ENCODE data around the gene GATB.
"Not testable (repeated sequence)": the region's sequence is repeated elsewhere in the genome, so short reads cannot be mapped to it uniquely, and the experiment has no call there.

GATB gene

DNA sequence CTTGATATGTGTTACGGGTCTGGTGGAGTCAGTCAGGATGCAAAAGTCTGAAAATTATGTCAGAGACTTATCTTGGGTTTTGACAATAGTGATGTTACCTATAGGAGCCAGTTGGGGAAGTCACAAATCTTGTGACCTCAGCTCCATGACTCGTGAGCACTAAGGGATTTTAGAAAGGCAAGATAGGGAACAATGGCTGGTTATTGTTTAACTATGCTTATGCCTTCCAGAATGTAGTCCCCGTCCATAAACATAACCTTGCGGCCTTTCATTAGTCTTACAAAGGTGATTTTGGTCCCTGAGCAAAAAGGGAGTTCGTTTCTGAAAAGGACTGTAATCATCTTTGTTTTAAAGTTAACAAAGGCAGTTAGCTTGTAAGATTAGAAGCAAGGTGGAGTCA, 23.9 kb upstream of the GATB start:
- ATAC-seq: no peak

DNA sequence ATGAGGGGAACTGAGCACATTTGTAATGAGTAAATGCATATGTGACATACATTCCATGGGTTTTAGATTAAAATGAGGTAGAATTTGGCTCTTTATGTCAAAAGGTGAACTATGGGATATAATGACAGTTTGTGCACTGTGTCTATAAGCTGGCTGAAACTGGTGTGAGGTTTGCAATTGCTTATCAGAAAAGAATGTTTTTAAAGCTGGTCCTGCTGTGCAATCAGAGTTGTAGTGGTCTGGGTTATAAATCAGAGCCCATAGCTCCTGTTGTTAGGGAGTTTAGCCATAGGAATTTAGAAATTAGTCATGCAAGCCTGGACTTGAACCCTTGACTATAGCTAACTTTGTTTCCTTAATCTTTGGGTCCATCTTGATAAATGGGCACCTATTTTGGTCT, 23.1 kb upstream of the GATB start:
- ATAC-seq: no peak

DNA sequence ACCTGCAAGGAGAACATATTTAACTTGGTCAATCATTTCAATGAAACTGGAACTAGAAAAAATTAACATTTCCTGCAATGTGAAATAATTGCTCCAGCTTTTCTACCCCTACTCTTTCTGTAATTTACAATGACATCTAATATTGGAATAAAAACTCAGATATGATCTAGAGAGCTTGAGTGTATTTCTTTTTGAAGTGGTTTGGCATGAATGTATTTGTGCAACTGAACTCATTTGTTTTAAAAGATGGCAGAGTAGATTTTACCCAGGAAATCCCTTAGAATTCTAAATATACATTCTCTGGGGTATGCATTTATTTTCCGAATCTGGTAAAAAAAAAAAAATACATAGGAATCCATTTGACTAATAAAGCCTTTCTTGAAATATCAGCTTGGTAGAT, 21.5 kb upstream of the GATB start:
- ATAC-seq: no peak

DNA sequence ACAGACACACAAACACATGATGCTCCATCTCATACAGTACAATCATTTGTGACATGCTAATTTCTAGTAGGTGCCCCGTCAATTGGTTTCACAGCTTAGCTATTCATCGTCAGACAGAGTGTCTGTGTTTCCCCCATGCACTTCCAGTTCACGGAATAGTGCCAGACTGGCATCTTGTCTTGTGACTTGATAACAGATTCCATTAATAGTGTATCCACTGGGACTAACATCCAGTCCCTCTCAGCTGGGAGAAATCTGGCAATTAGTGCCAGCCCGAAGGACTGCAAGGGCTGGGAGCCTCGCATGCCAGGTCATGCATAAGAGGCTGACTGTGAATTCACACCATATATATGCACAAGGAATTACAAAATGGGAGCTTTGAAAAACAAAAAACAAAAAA, 20.2 kb upstream of the GATB start:
- no peak for ATAC-seq

DNA sequence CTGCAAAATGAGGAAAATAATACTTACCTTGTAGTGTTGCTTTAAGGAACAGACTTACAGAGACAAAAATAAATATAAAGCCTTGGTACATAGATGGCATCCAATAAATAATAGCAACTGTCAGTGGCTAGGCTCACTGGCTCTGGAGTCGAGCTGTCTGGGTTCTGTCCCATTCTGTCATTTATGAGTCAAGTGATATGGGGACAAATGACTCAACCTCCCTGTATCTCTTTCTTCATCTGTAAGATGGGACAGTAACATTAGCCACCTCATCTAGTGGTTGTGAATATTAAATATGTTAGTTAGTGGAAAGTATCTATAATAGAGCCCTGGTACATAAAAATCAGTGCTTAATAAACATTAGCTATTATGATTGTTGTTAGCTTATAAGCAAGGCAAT, 16.7 kb upstream of the GATB start:
- peak; percentile 32 to 60 for ATAC-seq

DNA sequence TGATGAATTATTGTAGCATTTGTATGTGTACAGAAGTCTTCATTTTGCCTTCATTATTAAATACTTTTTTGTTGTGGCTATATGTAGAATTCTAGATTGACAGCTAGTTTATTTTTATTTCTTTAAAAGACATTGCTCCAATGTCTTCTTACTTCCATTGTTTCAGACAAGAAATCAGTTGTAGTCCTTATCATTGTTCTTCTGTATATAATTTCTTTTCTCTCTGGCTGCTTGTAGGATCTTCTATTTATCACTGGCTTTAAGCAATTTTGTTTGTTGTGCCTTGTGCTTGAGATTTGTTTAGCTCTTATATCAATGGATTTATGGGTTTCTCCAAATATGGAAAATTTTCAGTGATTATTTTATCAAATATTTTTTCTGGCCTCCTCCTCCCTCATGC, 13.5 kb upstream of the GATB start:
- ATAC-seq: no peak

DNA sequence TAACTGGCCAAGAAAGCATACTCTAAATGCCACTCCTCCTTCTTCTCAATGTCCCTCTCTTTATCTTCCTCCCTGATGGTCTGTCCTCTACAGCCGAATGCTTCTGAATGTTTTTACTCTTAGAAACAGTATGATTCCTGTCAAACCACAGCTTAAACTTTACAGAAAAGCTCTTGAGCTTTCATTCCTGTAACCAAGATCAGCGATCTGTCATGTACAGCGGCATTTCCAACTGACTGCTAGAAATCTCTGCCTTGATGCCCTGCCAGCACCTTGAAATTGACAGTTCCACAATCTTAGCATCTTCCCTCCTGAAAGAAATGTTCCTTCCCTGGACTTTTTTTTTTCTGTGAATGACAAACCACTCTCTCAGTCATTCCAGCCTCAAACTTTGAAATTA, 11.5 kb upstream of the GATB start:
- ATAC-seq: no peak

DNA sequence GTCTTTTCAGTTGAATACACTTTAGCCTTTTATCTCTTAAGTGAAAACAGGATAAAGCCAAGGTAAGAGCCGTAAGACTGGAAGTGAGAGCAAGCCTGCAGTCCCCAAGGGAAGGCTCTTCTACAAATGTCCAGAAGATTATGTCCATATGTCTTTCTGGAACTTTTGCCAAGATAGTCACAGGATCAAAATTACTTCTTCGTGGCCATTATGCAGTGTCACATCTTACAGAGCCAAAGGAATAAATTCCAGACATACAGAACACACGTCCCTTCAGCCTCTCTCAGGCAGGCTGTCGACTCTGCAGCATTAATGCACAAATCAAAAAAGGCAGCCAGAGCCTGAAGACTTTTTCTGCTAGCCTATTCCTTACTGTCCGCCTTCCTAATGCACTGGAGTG, 10.9 kb upstream of the GATB start:
- ATAC-seq: no peak

DNA sequence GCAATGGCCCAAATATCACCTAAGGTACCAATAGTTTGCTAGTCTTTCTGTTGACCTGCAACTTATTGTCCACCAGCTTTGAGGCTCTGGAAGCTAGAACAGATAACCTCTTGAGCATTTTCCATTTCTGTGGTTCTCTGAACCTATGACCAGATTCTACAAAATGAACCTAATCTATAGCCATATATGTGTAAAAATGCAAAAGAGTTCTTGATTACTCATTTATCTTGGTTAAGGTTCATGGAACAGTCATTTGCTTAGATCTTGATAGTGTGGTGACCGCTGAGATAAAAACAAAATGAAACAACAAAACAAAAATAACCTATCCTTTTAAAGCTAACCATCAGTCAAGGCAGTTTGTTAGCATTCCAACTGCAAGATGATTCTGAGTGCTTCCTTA, 9.3 kb upstream of the GATB start:
- ATAC-seq: no peak

DNA sequence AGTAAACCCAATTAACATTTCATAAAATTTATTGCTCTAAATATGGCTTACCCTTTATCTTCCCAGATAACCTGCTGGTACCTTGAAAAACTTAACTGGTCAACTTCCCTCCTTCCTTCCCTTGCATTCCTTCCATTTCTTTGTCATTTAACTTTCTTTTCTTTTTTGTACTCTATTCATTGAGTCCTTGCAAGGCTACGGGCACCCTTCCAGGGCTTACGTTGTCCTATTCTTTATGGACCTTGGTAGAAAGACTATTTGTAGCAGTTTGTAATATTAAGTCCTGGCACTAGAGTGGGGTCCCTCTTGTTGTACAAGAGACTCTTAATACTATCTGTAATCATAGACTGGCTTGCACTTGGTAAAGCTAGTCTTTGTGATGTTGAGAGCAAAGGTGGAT, 8.0 kb upstream of the GATB start:
- ATAC-seq: no peak

DNA sequence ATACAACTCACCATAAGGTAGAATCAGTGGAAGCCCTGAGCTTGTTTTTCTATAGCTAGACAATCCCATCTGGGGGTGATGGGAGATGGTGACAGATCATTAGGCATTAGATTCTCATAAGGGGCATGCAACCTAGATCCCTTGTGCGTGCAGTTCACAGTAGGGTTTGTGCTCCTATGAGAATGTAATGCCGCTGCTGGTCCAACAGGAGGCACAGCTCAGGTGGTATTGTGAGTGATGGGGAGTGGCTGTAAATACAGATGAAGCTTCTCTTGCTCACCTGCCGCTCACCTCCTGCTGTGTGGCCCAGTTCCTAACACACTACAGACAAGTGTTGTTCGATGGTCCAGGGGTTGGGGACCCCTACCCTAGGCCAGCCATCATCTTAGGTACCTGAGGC, 5.9 kb upstream of the GATB start:
- ATAC-seq: no peak

DNA sequence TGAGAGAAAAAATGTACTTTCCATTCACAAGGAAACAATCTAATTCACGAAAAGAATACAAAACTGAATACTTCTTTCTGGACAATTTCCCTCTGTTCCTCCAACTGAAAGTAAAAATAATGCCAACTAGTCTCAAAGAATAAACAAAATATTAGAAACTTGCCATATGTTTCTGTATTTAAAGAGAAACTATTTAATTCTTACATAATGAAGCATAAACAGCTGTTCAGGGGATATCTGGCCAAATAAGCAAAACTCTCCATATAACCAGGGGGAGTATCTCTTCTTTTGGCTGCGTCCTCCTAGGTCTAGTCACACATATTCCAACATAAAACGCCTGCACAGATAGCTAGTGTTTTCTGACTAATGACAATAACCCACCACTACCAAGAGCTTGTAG, 805 bp downstream of the GATB start:
- no peak for ATAC-seq

DNA sequence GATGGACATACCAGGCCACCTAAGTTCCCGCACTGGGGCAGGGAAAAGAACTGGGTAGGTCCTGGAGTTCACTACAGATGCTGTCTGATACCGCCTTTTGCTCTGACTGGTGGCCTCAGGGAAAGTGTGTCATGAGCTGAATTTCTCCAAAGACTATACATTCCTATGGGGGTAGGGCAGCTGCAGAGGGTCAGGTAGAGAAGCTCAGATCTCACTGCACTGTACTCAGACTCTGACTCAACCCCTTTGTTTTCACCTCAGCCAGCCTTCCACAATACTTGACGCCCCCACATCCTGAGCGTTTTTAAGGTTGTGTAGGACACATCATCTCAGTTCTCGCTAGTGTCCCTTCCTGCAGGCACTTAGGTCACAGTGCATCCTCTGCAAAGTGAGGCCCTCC, 7.8 kb downstream of the GATB start:
- ATAC-seq: no peak

DNA sequence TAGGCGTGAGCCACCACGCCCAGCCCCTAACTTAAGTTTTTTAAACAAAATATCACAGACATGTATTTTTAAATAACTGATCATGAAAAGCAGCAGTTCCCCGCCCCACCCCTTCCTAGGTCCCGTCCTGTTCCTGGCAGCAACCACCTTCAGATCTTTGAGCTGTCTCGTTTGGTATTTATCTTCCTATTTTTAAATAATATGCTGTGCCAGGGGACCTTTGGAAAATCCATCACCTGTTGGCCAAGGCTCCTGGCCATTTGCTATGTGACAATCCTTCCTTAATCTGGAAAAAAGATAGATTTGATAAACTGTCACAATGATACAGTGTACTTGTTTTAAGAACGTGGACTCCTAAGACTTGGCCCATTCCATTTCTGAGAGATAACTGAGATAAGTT, 10.7 kb downstream of the GATB start:
- ATAC-seq: no peak

DNA sequence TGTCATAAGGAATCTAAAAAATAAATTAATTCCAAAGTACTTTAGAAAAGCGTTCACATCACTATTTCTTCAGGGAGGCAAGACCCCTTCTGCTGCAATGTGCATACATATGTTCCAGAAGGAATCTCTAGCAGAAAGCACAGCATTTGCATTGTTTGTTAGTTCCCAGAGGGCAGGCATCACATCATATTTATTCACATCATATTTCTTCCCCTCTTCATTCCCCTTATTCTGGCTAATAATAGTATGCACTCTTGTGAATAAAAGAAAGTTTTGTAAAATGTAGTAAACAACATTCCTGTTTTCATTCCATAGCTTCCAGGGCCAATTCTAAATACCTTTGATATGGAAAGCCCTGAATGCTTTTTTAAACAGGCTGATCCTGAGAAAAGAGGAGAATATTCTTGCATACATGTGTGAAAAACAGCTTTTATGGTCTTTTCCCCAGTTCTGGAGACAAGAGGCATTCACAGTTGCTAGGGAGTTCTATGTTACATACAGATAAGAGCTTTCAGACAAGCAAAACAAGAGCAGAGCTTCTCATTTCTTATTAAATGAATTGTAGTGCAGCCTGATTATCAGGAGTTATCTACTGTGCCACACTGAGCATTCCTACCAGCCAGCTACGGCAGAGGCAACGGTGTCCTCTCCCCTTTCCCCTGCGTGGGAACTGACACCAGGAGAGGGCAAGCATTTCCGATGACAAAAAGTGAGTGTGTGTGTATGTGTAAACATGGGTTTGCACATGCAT, 15.2 kb downstream of the GATB start:
- no peak for ATAC-seq

DNA sequence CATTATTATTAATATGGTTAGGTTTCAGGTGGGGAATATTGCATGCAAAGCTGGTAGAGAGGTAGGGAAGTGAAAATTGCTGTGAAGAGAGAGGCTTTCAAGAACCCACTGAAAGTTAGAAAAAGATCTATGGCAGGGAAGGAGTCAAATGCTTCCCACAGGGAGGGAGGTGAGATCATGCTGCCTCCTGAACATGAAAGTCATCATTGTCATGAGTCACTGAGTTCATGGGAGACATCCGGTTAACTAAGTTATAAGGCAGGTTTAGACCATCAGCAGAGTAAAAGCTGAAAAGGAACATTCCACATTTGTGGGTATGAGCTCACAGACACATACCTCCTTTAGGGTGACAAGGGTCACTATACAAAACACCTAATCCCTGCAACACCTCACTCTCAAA, 16.2 kb downstream of the GATB start:
- ATAC-seq: no peak

DNA sequence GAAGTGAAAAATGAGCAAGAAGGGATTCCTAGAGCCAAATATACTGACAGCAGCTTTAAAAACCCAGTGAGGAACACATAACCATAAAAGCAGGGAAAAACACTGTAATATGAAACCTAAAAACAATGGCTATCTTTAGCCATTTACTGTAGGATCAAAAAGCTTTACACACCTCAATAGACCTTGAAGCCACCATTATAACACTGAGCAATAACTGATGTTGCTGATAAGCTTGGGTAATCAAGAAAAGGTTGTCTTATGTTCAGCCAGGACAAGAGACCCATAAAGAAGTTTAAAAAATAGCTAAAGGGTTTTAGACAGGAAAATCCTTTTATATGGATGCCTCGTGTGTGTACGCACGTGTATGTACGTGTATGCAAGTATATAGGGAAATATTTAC, 16.9 kb downstream of the GATB start:
- ATAC-seq: no peak

DNA sequence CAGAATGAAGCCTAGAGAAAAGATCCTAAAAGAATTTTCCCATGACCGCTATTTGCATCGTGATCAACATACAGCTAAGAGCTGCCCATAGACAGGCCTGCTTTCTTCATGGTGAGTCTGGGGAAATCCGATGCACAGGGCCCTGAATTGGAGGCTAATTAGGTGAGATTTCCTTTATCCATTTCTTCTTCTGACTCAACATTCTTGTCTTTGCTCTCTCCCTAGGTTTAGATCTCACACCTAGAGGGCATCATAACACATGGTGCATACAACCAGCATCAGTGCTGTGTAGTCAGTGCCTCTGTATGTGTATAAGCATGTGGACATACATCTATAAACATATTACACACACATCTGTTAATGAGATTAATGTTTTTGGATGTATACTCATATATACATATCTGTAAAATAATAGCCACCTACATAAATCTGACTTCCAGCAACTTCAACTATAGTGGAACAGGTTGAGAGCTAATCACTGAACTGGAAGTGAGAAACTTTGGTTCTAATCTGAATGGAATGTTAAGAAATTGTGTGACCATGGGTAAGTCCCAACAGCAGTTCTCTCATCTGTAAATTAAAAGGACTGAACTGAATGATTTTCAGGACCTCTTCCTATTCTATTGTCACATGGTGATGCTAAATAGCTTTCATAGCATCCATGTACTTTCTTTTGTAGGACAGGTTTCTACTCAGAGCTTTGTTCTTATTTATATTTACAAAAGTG, 17.5 kb downstream of the GATB start:
- ATAC-seq: no peak

DNA sequence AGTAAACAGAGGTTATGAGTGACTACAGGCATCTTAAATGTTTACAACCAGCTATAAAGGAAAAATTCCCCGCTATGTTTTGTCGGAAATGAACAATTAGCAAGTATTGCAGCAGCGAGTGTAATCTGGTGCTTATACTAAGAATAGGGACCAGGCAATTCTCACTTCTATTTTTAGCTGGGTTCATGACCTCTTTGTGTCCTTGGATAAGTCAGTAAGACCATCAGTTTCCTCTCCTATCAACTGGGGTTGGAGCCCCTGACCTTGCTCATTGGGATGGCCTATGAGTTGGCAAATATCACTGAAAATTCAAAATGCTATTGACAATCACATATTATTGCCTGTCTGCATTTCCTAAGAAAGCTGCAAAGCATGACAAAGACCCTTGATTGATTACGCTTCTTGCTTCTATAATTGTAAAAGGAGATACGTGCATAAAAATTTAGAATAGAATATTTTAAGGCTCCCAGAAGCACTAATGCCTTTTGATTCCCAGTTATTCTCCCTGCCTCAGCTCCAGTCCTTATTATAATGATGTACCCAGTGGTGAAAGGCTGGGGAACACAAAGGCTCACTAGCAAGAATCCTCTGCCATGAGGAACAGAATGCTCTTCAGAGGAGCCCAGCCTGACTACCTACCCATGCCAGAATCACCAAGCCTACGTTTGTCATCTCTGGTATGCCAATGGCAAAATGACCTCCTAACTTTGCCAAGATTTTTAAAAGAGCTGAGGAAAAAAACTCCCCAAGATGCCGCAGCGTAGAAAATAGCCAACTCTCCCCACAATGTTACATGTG, 21.9 kb downstream of the GATB start:
- ATAC-seq: no peak

DNA sequence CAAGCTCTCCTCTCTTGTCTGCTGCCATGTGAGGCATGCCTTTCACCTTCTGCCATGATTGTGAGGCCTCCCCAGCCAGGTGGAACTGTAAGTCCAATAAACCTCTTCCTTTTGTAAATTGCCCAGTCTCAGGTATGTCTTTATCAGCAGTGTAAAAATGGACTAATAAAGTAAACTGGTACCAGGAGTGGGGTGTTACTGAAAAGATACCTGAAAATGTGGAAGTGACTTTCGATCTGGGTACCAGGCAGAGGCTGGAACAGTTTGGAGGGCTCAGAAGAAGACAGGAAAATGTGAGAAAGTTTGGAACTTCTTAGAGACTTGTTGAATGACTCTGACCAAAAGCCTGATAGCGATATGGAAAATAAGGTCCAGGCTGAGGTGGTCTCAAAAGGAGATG, 24.0 kb downstream of the GATB start:
- not testable (repeated sequence) for ATAC-seq

DNA sequence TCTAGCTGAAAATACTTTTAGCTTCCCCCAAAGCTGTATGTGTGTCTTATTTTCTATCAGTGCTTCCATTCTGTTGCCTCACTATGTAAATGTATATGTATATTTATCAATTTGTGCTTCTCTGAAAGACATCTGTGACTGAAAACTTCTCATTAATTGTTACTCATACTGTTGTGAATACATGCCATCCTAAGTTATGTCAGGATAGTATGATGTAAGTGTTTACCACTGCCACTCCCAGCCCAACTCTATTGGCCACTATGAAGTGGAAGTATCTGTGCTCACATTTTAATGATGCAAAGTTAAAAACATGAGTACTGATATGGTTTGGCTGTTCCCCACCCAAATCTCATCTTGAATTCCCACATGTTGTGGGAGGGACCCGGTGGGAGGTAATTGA, 24.4 kb downstream of the GATB start:
- no peak for ATAC-seq

DNA sequence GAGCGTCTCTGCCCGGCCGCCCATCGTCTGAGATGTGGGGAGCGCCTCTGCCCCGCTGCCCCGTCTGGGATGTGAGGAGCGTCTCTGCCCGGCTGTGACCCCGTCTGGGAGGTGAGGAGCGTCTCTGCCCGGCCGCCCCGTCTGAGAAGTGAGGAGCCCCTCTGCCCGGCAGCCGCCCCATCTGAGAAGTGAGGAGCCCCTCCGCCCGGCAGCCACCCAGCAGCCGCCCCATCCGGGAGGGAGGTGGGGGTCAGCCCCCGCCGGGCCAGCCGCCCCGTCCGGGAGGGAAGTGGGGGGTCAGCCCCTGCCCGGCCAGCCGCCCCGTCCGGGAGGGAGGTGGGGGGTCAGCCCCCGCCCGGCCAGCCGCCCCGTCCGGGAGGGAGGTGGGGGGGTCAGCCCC, 29.1 kb downstream of the GATB start:
- ATAC-seq: not testable (repeated sequence)

DNA sequence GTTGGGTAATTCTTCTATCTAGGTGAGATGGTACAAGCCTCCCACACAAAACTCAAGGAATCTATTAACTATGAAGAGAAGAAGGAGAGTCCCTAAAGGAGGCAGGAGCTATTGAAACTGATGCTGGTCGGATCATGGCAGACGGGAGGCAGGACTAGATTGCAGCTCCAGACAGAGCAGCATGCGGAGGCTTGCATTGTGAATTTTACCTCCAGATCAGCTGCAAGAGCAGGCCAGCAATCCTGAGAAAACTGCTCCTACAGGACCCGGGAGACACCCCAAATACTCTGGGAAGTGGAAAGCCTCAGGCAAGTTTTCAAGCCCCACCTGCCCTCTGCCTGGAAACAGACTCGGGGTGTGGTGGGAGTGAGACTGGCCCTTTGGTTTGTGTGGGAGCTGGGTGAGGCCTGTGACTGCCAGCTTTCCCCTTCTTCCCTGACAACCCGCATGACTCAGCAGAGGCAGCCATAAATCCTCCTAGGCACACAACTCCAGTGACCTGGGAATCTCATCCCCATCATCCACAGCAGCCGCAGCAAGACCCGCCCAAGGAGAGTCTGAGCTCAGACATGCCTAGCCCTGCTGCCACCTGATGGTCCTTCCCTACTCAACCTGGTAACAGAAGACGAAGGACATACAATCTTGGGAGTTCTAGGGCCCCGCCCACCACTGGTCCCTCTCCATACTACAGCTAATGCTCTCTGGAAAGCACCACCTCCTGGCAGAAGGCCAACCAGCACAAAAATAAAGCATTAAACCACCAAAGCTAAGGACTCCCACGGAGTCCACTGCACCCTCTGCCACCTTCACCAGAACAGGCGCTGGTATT, 30.9 kb downstream of the GATB start:
- no peak for ATAC-seq

Data from activated CD4-positive, CD25-positive, alpha-beta regulatory T cell treated with anti-CD3 and anti-CD28 coated beads, Interleukin-2, amount 50 U/mL, for 24 hours (primary cell).